ENCODE measurements around the gene MYADM.
A peak's percentile ranks its signal among the peaks of the same experiment; 100 is the strongest.
"Not testable (repeated sequence)": the region's sequence is repeated elsewhere in the genome, so short reads cannot be mapped to it uniquely, and the experiment has no call there.

Gene MYADM

DNA sequence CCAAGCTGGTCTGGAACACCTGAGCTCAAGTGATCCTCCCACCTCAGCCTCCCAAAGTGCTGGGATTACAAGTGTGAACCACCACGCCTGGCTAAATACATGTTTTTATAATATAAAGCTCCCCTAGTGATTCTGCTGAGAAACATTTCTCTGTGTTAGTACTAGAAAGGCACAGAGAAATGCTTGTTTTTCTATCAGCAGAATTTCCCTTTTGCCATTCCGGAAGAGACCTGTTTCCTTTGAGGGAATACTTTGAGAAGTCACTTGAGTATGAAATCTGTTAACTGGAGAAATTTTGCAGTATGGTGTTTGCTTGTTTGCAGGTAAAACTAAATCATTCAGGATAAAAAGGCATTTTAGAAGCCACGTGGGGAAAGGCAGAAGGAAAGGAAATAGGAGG is 39.2 kb upstream of the MYADM start:
- TF ChIP-seq CTCF (IDR thresholded peaks at IDR 0.05; ENCODE audit: low read depth, low read length) = no peak
- no peak for DNase-seq (ENCODE audit: extremely low read depth, low read depth)

GRCh38 chr19:53832861-53833260 is 34.8 kb upstream of the MYADM start:
- DNase-seq (ENCODE audit: extremely low read depth, low read depth) = not testable (repeated sequence)

DNA sequence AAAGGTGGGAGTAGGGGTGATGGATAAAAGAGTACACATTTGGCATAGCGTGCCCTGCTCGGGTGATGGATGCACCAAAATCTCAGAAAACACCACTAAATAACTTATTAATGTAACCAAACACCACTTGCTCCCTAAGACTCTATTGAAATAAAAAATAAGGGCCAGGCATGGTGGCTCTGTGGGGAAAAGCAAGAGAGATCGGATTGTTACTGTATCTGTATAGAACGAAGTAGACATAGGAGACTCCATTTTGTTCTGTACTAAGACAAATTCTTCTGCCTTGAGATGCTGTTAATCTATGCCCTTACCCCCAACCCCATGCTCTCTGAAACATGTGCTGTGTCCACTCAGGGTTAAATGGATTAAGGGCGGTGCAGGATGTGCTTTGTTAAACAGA is 29.2 kb upstream of the MYADM start:
- DNase-seq (ENCODE audit: extremely low read depth, low read depth) = not testable (repeated sequence)

DNA sequence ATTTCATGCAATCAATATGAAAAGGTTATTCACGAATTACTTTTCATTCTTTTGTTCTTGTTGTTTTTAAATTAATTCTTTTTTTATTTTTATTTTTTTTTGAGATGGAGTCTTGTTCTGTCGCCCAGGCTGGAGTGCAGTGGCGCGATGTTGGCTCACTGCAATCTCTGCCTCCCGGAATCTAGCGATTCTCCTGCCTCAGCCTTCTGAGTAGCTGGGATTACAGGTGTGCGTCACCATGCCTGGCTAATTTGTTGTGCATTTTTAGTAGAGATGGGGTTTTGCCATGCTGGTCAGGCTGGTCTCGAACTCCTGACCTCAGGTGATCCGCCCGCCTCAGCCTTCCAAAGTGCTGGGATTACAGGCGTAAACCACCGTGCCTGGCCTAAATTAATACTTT is 27.4 kb upstream of the MYADM start:
- not testable (repeated sequence) for DNase-seq (ENCODE audit: extremely low read depth, low read depth)

GRCh38 chr19:53840914-53841313 is 26.8 kb upstream of the MYADM start:
- DNase-seq (ENCODE audit: extremely low read depth, low read depth) = peak; percentile 76

DNA sequence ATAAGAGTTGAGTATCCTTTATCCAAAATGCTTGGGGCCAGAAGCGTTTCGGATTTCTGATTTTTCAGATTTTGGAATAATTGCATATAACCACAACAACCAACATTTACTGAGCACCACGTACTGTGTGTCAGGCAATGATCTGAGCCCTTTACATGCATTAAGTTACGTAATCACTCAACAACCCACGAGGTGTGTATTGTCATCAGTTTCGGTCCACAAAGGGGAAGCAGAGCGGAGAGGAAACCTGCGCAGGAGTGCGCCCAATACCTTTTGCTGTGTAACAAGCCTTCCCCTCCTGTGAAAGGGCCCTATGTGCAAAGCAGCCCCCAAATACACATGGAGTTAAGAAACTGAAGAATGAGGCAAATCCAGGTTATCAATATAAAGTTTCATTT is 22.8 kb upstream of the MYADM start:
- TF ChIP-seq CTCF (IDR thresholded peaks at IDR 0.05; ENCODE audit: low read depth, low read length) = no peak

GRCh38 chr19:53847555-53847954 is 20.1 kb upstream of the MYADM start:
- no peak for TF ChIP-seq CTCF (IDR thresholded peaks at IDR 0.05; ENCODE audit: low read depth, low read length)
- no peak for DNase-seq (ENCODE audit: extremely low read depth, low read depth)

More for the DNA sequence above, 22.8 kb upstream of the MYADM start:
- no peak for DNase-seq (ENCODE audit: extremely low read depth, low read depth)

GRCh38 chr19:53849237-53849676 is 18.4 kb upstream of the MYADM start:
- no peak for DNase-seq (ENCODE audit: extremely low read depth, low read depth)
- no peak for TF ChIP-seq CTCF (IDR thresholded peaks at IDR 0.05; ENCODE audit: low read depth, low read length)

- DNase-seq (ENCODE audit: extremely low read depth, low read depth) = no peak
- no peak for TF ChIP-seq CTCF (IDR thresholded peaks at IDR 0.05; ENCODE audit: low read depth, low read length)
Measured at GRCh38 chr19:53853707-53854106, 14.0 kb upstream of the MYADM start.

DNA sequence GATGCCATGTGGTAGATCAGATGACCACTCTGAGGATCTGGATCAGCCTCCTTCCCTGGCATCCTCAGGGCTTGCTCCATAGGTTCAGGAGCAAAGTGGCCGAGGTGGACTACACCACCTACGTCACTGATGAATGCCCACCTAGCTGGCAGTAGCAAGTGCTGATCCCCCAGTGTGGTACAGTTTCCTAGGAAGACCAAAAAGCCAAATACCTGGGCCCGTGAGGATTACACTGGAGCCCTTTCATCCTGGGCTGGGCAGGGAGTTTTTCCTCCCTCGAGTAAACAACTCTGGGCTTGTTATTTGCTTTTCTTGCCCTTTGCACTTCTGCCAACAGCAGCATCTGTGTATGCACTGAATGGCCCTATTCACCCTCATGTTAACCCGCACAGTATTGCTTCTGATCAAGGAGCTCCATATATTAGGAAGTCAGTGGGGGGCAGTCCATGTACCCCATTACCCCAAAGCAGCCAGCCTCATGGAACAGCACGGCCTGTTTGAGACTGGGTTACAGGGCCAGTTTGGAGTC is 3.3 kb upstream of the MYADM start:
- no peak for DNase-seq (ENCODE audit: extremely low read depth, low read depth)
- no peak for TF ChIP-seq CTCF (IDR thresholded peaks at IDR 0.05; ENCODE audit: low read depth, low read length)
